ENCODE data around the gene CCDC60.

The CCDC60 gene

DNA sequence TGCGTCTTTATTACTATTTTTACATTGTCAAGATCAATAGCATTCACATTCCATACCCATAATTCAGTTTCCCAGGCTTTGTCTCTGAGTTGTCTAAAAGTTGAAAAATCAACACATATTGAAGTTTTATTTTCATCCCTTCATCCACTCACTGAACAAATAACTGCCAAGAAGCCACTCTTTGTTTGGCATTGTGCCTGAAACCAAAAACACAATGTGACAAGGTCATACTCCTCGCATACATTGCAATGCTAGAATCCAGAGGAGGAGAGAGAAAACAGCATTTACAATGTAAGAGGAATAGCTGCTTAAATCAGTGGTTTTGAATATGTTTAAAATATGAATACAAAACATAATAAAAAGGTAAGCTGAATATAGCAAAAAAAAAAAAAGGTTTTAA, 71.8 kb downstream of the CCDC60 start:
- H3K9me3 ChIP-seq (ENCODE audit: control insufficient read depth, low read length), result no peaks in the 10 kb centered on the region
- no peak overlapping the region for H2BK5ac ChIP-seq (ENCODE audit: low read depth, low read length, poor library complexity, severe bottlenecking)
- H4K91ac ChIP-seq (ENCODE audit: low read length), result no peak overlapping the region
- no peak overlapping the region for H3K14ac ChIP-seq (ENCODE audit: low read length in 2 of 2)
- no peak overlapping the region for H3K18ac ChIP-seq (ENCODE audit: low read depth in 1 of 2, low read length in 2 of 2)
- no peak overlapping the region for H2AK5ac ChIP-seq (ENCODE audit: low read length, severe bottlenecking)
- H3K4me1 ChIP-seq (ENCODE audit: control insufficient read depth, insufficient read depth, low read depth, low read length), result no peaks in the 10 kb centered on the region
- H3K79me1 ChIP-seq (replicated peaks; ENCODE audit: low read length, poor library complexity, severe bottlenecking), result no peaks in the 10 kb centered on the region
- H4K8ac ChIP-seq (ENCODE audit: low read length), result no peak overlapping the region
- 88% methylated on average over 2 of the region's 2 CpGs for WGBS
- no peak overlapping the region for H2AFZ ChIP-seq (ENCODE audit: low read depth, low read length)
- no peak overlapping the region for H2BK15ac ChIP-seq (ENCODE audit: low read depth, poor library complexity, severe bottlenecking)
- no peak overlapping the region for H3K27ac ChIP-seq (ENCODE audit: low read length, poor library complexity, severe bottlenecking)
- H3K27me3 ChIP-seq (ENCODE audit: control insufficient read depth in 1 of 2, insufficient read depth in 1 of 2, low read length in 2 of 2), result peaks cover 0 to 9% of the 10 kb centered on the region in 2 experiments
- no peak overlapping the region for H2BK120ac ChIP-seq (ENCODE audit: low read depth, low read length)
- H3K9ac ChIP-seq (ENCODE audit: low read length), result no peak overlapping the region
- DNase-seq, result no peak
- no peaks in the 10 kb centered on the region for H3K36me3 ChIP-seq (ENCODE audit: control insufficient read depth in 1 of 2, insufficient read depth in 2 of 2, low read depth in 1 of 2, low read length in 2 of 2)
- no peak overlapping the region for H3K23ac ChIP-seq (ENCODE audit: low read length in 2 of 2)
- no peak overlapping the region for H3K4me3 ChIP-seq (ENCODE audit: insufficient read depth in 1 of 2, low read depth in 1 of 2, low read length in 2 of 2)
- no peak overlapping the region for H2BK12ac ChIP-seq (ENCODE audit: low read length in 2 of 2)
- H3K4ac ChIP-seq (ENCODE audit: low read depth in 1 of 2, low read length in 2 of 2), result no peak overlapping the region
- H3K4me2 ChIP-seq (ENCODE audit: low read length, poor library complexity, severe bottlenecking), result no peak overlapping the region

DNA sequence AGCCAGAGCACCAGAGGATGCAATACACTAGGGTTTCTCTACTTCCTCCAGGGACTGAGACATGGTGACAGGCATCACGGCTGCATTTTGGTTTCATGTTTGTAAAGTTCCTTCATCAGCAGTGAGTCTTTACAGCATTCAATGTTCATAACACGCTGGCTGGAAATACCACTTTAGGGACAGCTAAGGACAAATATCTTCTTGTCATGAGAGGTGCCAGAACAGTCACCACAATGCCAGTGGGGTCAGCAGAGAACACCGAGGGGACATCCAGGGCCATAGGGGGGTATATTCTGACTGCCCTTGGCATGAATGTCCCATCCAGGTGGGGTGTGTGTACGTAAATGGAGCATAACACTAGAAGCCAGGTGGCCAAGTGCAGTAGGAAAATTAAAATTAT, 72.3 kb downstream of the CCDC60 start:
- no peak overlapping the region for H3K23ac ChIP-seq (ENCODE audit: low read length in 2 of 2)
- peaks cover 0 to 14% of the 10 kb centered on the region in 2 experiments for H3K27me3 ChIP-seq (ENCODE audit: control insufficient read depth in 1 of 2, insufficient read depth in 1 of 2, low read length in 2 of 2)
- H3K4ac ChIP-seq (ENCODE audit: low read depth in 1 of 2, low read length in 2 of 2), result no peak overlapping the region
- no peaks in the 10 kb centered on the region for H3K4me1 ChIP-seq (ENCODE audit: control insufficient read depth, insufficient read depth, low read depth, low read length)
- H2BK15ac ChIP-seq (ENCODE audit: low read depth, poor library complexity, severe bottlenecking), result no peak overlapping the region
- no peak overlapping the region for H3K4me2 ChIP-seq (ENCODE audit: low read length, poor library complexity, severe bottlenecking)
- H2AK5ac ChIP-seq (ENCODE audit: low read length, severe bottlenecking), result no peak overlapping the region
- no peak for DNase-seq
- H4K8ac ChIP-seq (ENCODE audit: low read length), result no peak overlapping the region
- no peaks in the 10 kb centered on the region for H3K9me3 ChIP-seq (ENCODE audit: control insufficient read depth, low read length)
- H3K27ac ChIP-seq (ENCODE audit: low read length, poor library complexity, severe bottlenecking), result no peak overlapping the region
- no peak overlapping the region for H3K4me3 ChIP-seq (ENCODE audit: insufficient read depth in 1 of 2, low read depth in 1 of 2, low read length in 2 of 2)
- 73% methylated on average over 4 of the region's 4 CpGs for whole genome bisulfite sequencing
- H3K79me1 ChIP-seq (replicated peaks; ENCODE audit: low read length, poor library complexity, severe bottlenecking), result no peaks in the 10 kb centered on the region
- no peak overlapping the region for H2BK12ac ChIP-seq (ENCODE audit: low read length in 2 of 2)
- H3K9ac ChIP-seq (ENCODE audit: low read length), result no peak overlapping the region
- no peak overlapping the region for H3K14ac ChIP-seq (ENCODE audit: low read length in 2 of 2)
- no peak overlapping the region for H2BK120ac ChIP-seq (ENCODE audit: low read depth, low read length)
- no peak overlapping the region for H2BK5ac ChIP-seq (ENCODE audit: low read depth, low read length, poor library complexity, severe bottlenecking)
- no peaks in the 10 kb centered on the region for H3K36me3 ChIP-seq (ENCODE audit: control insufficient read depth in 1 of 2, insufficient read depth in 2 of 2, low read depth in 1 of 2, low read length in 2 of 2)
- no peak overlapping the region for H4K91ac ChIP-seq (ENCODE audit: low read length)
- H2AFZ ChIP-seq (ENCODE audit: low read depth, low read length), result no peak overlapping the region
- no peak overlapping the region for H3K18ac ChIP-seq (ENCODE audit: low read depth in 1 of 2, low read length in 2 of 2)

DNA sequence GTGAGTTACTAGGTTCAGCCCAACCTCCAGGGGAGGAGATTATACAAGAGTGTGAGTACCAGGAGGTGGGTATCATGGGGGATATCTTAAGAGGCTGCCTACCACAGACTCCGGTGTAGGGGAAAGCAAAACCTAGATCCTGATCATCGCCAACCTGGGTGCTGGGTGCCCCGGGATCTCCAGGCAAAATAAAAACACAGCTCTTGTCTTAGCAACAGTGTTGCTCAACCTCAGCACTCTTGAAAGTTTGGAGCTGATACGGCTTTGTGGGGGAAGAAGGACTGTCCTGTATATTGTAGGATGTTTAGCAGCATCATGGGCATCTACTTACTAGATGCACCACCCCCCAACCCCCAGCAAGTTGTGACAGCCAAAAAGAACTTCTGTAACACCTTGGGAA, 74.5 kb downstream of the CCDC60 start:
- no peak overlapping the region for H3K23ac ChIP-seq (ENCODE audit: low read length in 2 of 2)
- no peaks in the 10 kb centered on the region for H3K4me1 ChIP-seq (ENCODE audit: control insufficient read depth, insufficient read depth, low read depth, low read length)
- H4K8ac ChIP-seq (ENCODE audit: low read length), result no peak overlapping the region
- no peak overlapping the region for H3K4me3 ChIP-seq (ENCODE audit: insufficient read depth in 1 of 2, low read depth in 1 of 2, low read length in 2 of 2)
- no peak for DNase-seq
- H2BK15ac ChIP-seq (ENCODE audit: low read depth, poor library complexity, severe bottlenecking), result no peak overlapping the region
- H3K27ac ChIP-seq (ENCODE audit: low read length, poor library complexity, severe bottlenecking), result no peak overlapping the region
- peaks cover 0 to 18% of the 10 kb centered on the region in 2 experiments for H3K27me3 ChIP-seq (ENCODE audit: control insufficient read depth in 1 of 2, insufficient read depth in 1 of 2, low read length in 2 of 2)
- H2BK5ac ChIP-seq (ENCODE audit: low read depth, low read length, poor library complexity, severe bottlenecking), result no peak overlapping the region
- no peak overlapping the region for H3K18ac ChIP-seq (ENCODE audit: low read depth in 1 of 2, low read length in 2 of 2)
- H3K4ac ChIP-seq (ENCODE audit: low read depth in 1 of 2, low read length in 2 of 2), result no peak overlapping the region
- H3K36me3 ChIP-seq (ENCODE audit: control insufficient read depth in 1 of 2, insufficient read depth in 2 of 2, low read depth in 1 of 2, low read length in 2 of 2), result no peaks in the 10 kb centered on the region
- H2AFZ ChIP-seq (ENCODE audit: low read depth, low read length), result no peak overlapping the region
- no peak overlapping the region for H3K9ac ChIP-seq (ENCODE audit: low read length)
- H3K14ac ChIP-seq (ENCODE audit: low read length in 2 of 2), result no peak overlapping the region
- no peaks in the 10 kb centered on the region for H3K9me3 ChIP-seq (ENCODE audit: control insufficient read depth, low read length)
- H2BK12ac ChIP-seq (ENCODE audit: low read length in 2 of 2), result no peak overlapping the region
- no peaks in the 10 kb centered on the region for H3K79me1 ChIP-seq (replicated peaks; ENCODE audit: low read length, poor library complexity, severe bottlenecking)
- H2AK5ac ChIP-seq (ENCODE audit: low read length, severe bottlenecking), result no peak overlapping the region
- 88% methylated on average over 3 of the region's 4 CpGs for WGBS
- no peak overlapping the region for H3K4me2 ChIP-seq (ENCODE audit: low read length, poor library complexity, severe bottlenecking)
- H2BK120ac ChIP-seq (ENCODE audit: low read depth, low read length), result no peak overlapping the region
- no peak overlapping the region for H4K91ac ChIP-seq (ENCODE audit: low read length)

DNA sequence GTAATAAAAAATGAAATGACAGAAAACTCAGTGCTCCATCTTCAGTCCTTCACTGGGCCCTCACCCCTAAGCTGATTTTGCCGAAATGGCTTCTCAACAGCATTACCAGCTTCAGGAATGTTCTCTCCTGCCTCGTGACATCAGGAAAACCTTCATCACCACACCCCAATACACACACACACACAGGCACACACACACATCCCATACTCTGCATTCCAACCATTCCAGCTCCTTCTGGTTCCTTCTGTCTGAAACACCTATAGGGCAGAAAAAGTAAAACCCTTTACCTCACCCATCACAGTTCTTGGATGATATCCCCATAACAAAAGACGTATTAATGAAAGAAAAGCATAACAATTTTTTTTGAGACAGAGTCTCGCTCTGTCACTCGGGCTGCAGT, 75.9 kb downstream of the CCDC60 start:
- DNase-seq, result no peak
- 70% methylated on average over 5 of the region's 5 CpGs for WGBS
- no peaks in the 10 kb centered on the region for H3K36me3 ChIP-seq (ENCODE audit: control insufficient read depth in 1 of 2, insufficient read depth in 2 of 2, low read depth in 1 of 2, low read length in 2 of 2)

More for the DNA sequence above, 75.9 kb downstream of the CCDC60 start:
- Histone ChIP-seq H3K27ac (ENCODE audit: low read length, poor library complexity, severe bottlenecking) (no peak overlapping the region), H2BK12ac (ENCODE audit: low read length in 2 of 2) (no peak overlapping the region), H3K4me1 (ENCODE audit: control insufficient read depth, insufficient read depth, low read depth, low read length) (no peaks in the 10 kb centered on the region), H3K4me3 (ENCODE audit: insufficient read depth in 1 of 2, low read depth in 1 of 2, low read length in 2 of 2) (no peak overlapping the region), H2BK5ac (ENCODE audit: low read depth, low read length, poor library complexity, severe bottlenecking) (no peak overlapping the region), H3K9me3 (ENCODE audit: control insufficient read depth, low read length) (no peaks in the 10 kb centered on the region), H3K79me1 (replicated peaks; ENCODE audit: low read length, poor library complexity, severe bottlenecking) (no peaks in the 10 kb centered on the region), H2BK15ac (ENCODE audit: low read depth, poor library complexity, severe bottlenecking) (no peak overlapping the region), H3K9ac (ENCODE audit: low read length) (no peak overlapping the region), H3K23ac (ENCODE audit: low read length in 2 of 2) (no peak overlapping the region), H3K18ac (ENCODE audit: low read depth in 1 of 2, low read length in 2 of 2) (no peak overlapping the region), H2AK5ac (ENCODE audit: low read length, severe bottlenecking) (no peak overlapping the region), H2AFZ (ENCODE audit: low read depth, low read length) (no peak overlapping the region), H3K4me2 (ENCODE audit: low read length, poor library complexity, severe bottlenecking) (no peak overlapping the region), H4K8ac (ENCODE audit: low read length) (no peak overlapping the region), H3K4ac (ENCODE audit: low read depth in 1 of 2, low read length in 2 of 2) (no peak overlapping the region), H2BK120ac (ENCODE audit: low read depth, low read length) (no peak overlapping the region), H3K27me3 (ENCODE audit: control insufficient read depth in 1 of 2, insufficient read depth in 1 of 2, low read length in 2 of 2) (peaks cover 0 to 15% of the 10 kb centered on the region in 2 experiments), H4K91ac (ENCODE audit: low read length) (no peak overlapping the region), H3K14ac (ENCODE audit: low read length in 2 of 2) (no peak overlapping the region)
